ENCODE data around the gene STAT1. TPM values are rescaled to one million over a fixed set of nuclear protein-coding genes. Genes with fewer than 3 reads are reported as not detected.

STAT1 gene
- total RNA-seq, 1 donor from 2014 or later: 61.7 TPM

DNA sequence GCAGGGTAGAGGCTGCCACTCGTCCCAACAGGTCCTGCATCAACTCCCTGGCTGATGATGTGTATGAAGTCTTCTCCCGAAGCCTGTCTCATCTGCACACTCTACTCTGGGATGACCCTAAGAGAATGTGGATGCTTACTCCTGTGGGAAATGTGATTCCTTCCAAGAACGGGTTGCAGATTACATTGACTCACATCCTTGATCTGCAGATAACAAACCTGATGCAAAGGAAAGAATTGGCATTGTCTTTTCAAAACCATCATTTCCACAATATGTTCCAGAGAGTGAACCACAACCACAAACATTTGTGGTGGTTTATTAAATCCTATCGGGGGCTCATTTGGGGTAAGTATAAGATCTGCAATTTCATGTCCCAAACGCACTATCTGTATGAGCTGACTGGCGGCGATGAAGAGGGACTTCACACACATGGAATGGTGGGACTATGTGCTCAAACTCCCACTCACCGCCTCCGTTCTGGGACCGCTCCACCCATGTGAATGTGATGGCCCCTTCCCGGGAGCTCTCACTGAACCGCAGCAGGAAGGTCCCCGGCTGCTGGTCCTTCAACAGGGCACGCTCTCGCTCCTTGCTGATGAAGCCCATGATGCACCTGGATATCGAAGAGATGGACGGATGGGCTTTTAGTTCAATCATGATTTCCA is 35.5 kb downstream of the STAT1 start:
- peaks cover 11% of the 10 kb centered on the region for H3F3A ChIP-seq (ENCODE audit: low read depth)
- no peaks in the 10 kb centered on the region for H3K9me3 ChIP-seq (ENCODE audit: low read depth)
- no peak overlapping the region for H2AFZ ChIP-seq (replicated peaks)
- H3K27me3 Mint-ChIP-seq (ENCODE audit: insufficient read depth, low read depth): peaks cover 2% of the 10 kb centered on the region
- H3K27ac ChIP-seq: no peak overlapping the region
- H3K4me2 ChIP-seq: no peak overlapping the region
- DNase-seq (ENCODE audit: low spot score): no peak
- no peaks in the 10 kb centered on the region for H3K79me2 ChIP-seq (ENCODE audit: low read depth)
- H3K9me3 Mint-ChIP-seq: no peaks in the 10 kb centered on the region
- H3K4me3 Mint-ChIP-seq: no peak overlapping the region
- no peaks in the 10 kb centered on the region for H3K27me3 ChIP-seq
- no peak overlapping the region for H3K27ac Mint-ChIP-seq
- H3K4me1 Mint-ChIP-seq: peaks cover 14% of the 10 kb centered on the region
- no peak overlapping the region for H3K9ac ChIP-seq
- peaks cover 7% of the 10 kb centered on the region for H4K20me1 ChIP-seq (ENCODE audit: low read depth)
- H3K36me3 ChIP-seq: peaks cover 3% of the 10 kb centered on the region
- H3K4me1 ChIP-seq: peaks cover 13% of the 10 kb centered on the region
- peaks cover 53% of the 10 kb centered on the region for H3K36me3 Mint-ChIP-seq
- H3K4me3 ChIP-seq: no peak overlapping the region
- TF ChIP-seq EZH2 (IDR thresholded peaks at IDR 0.05): no peak
- TF ChIP-seq, protein P1, sequence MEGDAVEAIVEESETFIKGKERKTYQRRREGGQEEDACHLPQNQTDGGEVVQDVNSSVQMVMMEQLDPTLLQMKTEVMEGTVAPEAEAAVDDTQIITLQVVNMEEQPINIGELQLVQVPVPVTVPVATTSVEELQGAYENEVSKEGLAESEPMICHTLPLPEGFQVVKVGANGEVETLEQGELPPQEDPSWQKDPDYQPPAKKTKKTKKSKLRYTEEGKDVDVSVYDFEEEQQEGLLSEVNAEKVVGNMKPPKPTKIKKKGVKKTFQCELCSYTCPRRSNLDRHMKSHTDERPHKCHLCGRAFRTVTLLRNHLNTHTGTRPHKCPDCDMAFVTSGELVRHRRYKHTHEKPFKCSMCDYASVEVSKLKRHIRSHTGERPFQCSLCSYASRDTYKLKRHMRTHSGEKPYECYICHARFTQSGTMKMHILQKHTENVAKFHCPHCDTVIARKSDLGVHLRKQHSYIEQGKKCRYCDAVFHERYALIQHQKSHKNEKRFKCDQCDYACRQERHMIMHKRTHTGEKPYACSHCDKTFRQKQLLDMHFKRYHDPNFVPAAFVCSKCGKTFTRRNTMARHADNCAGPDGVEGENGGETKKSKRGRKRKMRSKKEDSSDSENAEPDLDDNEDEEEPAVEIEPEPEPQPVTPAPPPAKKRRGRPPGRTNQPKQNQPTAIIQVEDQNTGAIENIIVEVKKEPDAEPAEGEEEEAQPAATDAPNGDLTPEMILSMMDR (IDR thresholded peaks at IDR 0.05): no peak
- no peak for TF ChIP-seq EZH2phosphoT487 (IDR thresholded peaks at IDR 0.05)

DNA sequence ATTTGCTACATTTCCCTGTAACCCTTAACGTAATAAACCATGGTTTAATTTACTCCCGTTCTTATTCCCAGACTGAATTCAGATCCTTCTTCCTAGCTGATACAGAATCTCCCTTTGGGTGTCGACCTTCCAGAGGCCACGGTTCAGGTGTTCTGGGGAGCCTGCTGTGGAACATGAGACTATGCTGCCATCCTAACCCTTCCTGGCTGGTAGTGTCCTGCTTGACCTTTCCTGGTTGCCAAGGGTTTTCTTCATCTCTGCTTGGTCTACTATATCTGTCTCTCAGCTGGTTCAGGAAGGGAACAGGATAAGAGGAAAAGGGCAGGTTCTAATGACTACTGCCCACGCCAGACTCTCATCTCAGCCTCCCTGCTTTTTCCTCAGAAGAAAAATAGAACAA is 36.5 kb downstream of the STAT1 start:
- Histone ChIP-seq H3F3A (ENCODE audit: low read depth) (peaks cover 11% of the 10 kb centered on the region), H2AFZ (replicated peaks) (no peak overlapping the region), H4K20me1 (ENCODE audit: low read depth) (peaks cover 7% of the 10 kb centered on the region), H3K4me3 (no peak overlapping the region), H3K36me3 (peaks cover 3% of the 10 kb centered on the region), H3K4me1 (peaks cover 13% of the 10 kb centered on the region), H3K9ac (no peak overlapping the region), H3K4me2 (no peak overlapping the region), H3K27me3 (no peaks in the 10 kb centered on the region), H3K79me2 (ENCODE audit: low read depth) (no peaks in the 10 kb centered on the region), H3K27ac (no peak overlapping the region), H3K9me3 (ENCODE audit: low read depth) (no peaks in the 10 kb centered on the region)
- H3K27me3 Mint-ChIP-seq (ENCODE audit: insufficient read depth, low read depth): peaks cover 2% of the 10 kb centered on the region
- H3K27ac Mint-ChIP-seq: no peak overlapping the region
- no peak overlapping the region for H3K4me3 Mint-ChIP-seq
- TF ChIP-seq EZH2 (IDR thresholded peaks at IDR 0.05) (no peak), EZH2phosphoT487 (IDR thresholded peaks at IDR 0.05) (no peak)
- TF ChIP-seq, protein P1 (IDR thresholded peaks at IDR 0.05): no peak
- no peak for DNase-seq (ENCODE audit: low spot score)
- no peaks in the 10 kb centered on the region for H3K9me3 Mint-ChIP-seq
- H3K36me3 Mint-ChIP-seq: peaks cover 46% of the 10 kb centered on the region
- H3K4me1 Mint-ChIP-seq: peaks cover 14% of the 10 kb centered on the region

DNA sequence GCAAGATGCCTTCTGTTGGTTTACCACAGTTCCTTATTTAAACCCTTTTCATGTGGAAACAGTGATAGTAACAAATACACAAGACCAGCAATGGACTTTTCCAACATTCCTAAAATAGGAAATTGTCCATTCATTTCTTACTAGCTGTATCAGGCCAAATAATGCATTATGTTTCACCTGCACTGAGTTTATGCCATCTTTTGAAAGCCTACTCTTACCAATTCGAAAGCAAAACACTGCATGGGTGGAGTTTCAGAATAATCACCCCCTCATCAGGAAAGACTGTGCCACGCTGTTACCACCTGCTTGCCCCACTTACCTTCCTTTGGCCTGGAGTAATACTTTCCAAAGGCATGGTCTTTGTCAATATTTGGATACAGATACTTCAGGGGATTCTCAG is 37.5 kb downstream of the STAT1 start:
- Histone ChIP-seq H3K4me2 (no peak overlapping the region), H2AFZ (replicated peaks) (no peak overlapping the region), H4K20me1 (ENCODE audit: low read depth) (peaks cover 6% of the 10 kb centered on the region), H3K27ac (no peak overlapping the region), H3K27me3 (no peaks in the 10 kb centered on the region), H3K4me3 (no peak overlapping the region), H3K9me3 (ENCODE audit: low read depth) (no peaks in the 10 kb centered on the region), H3K9ac (no peak overlapping the region), H3F3A (ENCODE audit: low read depth) (peaks cover 7% of the 10 kb centered on the region), H3K4me1 (peaks cover 9% of the 10 kb centered on the region), H3K79me2 (ENCODE audit: low read depth) (no peaks in the 10 kb centered on the region), H3K36me3 (peaks cover 3% of the 10 kb centered on the region)
- Mint-ChIP-seq H3K9me3 (no peaks in the 10 kb centered on the region), H3K4me1 (peaks cover 12% of the 10 kb centered on the region), H3K27ac (no peak overlapping the region), H3K27me3 (ENCODE audit: insufficient read depth, low read depth) (no peaks in the 10 kb centered on the region), H3K36me3 (peaks cover 40% of the 10 kb centered on the region), H3K4me3 (no peak overlapping the region)
- DNase-seq (ENCODE audit: low spot score): no peak
- TF ChIP-seq EZH2 (IDR thresholded peaks at IDR 0.05) (no peak), EZH2phosphoT487 (IDR thresholded peaks at IDR 0.05) (no peak)
- TF ChIP-seq, protein P1 (IDR thresholded peaks at IDR 0.05): no peak

Measured in neural progenitor cell (in vitro differentiated cells).